IMR-90 (cell line): ENCODE data around the gene MTMR1. TPM values are rescaled to one million over a fixed set of nuclear protein-coding genes. Genes with fewer than 3 reads are reported as not detected.

Experiments
- ATAC-seq: fragments of 200-7000 bp; cut with Tn5 transposase; 2 replicates; pipeline ENCODE4 v1.9.1; 2020; ENCODE audit warnings: low read depth, mild to moderate bottlenecking, moderate library complexity
- BruUV-seq: library from RNA; stranded (reverse); fragments of 400-500 nt; replicated peaks from 2 replicates; lab custom pipeline; 2021; lab: Mats Ljungman, UMichigan
- CTCF ChIA-PET: fragments of 300-600 bp; formaldehyde crosslinking; extraction: SDS; loops from one replicate; lab custom pipeline; 2021; ENCODE audit warnings: antibody characterized with exemption; lab: Yijun Ruan, JAX
- POLR2A ChIA-PET: fragments of 300-600 bp; sonication (Branson Sonifier 250); formaldehyde crosslinking; loops from one replicate; lab custom pipeline; 2022; ENCODE audit warnings: antibody characterized with exemption; ENCODE audit not compliant: unreplicated experiment; lab: Charles Lee
- DNase-seq: peaks from one replicate; pipeline ENCODE4 v3.0.0; 2013
- H2AFZ ChIP-seq: replicated peaks from 2 replicates; pipeline ENCODE3; 2013; ENCODE audit warnings: low read length, mild to moderate bottlenecking; ENCODE audit not compliant: poor library complexity
- H2AK5ac ChIP-seq: 2 replicates; pipeline ENCODE4 v1.6.1; 2013; ENCODE audit warnings: low read depth, low read length, inconsistent platforms
- H2AK9ac ChIP-seq: replicated peaks from 2 replicates; pipeline ENCODE3; 2013; ENCODE audit warnings: mild to moderate bottlenecking, low read depth, low read length, moderate library complexity; ENCODE audit not compliant: poor library complexity
- H2BK120ac ChIP-seq: 2 replicates; pipeline ENCODE4 v1.6.1; 2013; ENCODE audit warnings: low read depth, low read length, inconsistent platforms
- H2BK15ac ChIP-seq: 3 replicates; pipeline ENCODE4 v1.6.1; 2013; ENCODE audit warnings: low read depth, low read length, inconsistent platforms
- H2BK20ac ChIP-seq: 2 replicates; pipeline ENCODE4 v1.6.1; 2013; ENCODE audit warnings: low read depth, mild to moderate bottlenecking, inconsistent platforms, low read length, moderate library complexity
- H2BK5ac ChIP-seq: 2 replicates; pipeline ENCODE4 v1.6.1; 2013; ENCODE audit warnings: mild to moderate bottlenecking, low read depth, low read length, inconsistent platforms; ENCODE audit not compliant: poor library complexity, severe bottlenecking
- H3K14ac ChIP-seq: replicated peaks from 2 replicates; pipeline ENCODE4 v1.6.1; 2013; ENCODE audit warnings: low read depth, low read length, inconsistent platforms
- H3K18ac ChIP-seq: 2 replicates; pipeline ENCODE4 v1.6.1; 2013; ENCODE audit warnings: low read depth, low read length, control low read depth
- H3K23ac ChIP-seq: 2 replicates; pipeline ENCODE4 v1.6.1; 2013; ENCODE audit warnings: low read depth, low read length, inconsistent platforms
- H3K27ac ChIP-seq: 2 replicates; pipeline ENCODE4 v1.5.1; 2013; ENCODE audit warnings: mild to moderate bottlenecking, control low read depth, low read length; ENCODE audit not compliant: insufficient read depth
- H3K27me3 ChIP-seq: 2 replicates; pipeline ENCODE4 v1.6.1; 2013; ENCODE audit warnings: low read length; ENCODE audit not compliant: control insufficient read depth, insufficient read depth
- H3K36me3 ChIP-seq: 2 replicates; pipeline ENCODE4 v1.6.1; 2013; ENCODE audit warnings: low read length, mixed read lengths; ENCODE audit not compliant: control insufficient read depth, insufficient read depth
- H3K4ac ChIP-seq: 2 replicates; pipeline ENCODE4 v1.6.1; 2013; ENCODE audit warnings: low read depth, low read length, inconsistent platforms
- H3K4me1 ChIP-seq: 2 replicates; pipeline ENCODE4 v1.6.1; 2013; ENCODE audit warnings: low read length, mixed read lengths; ENCODE audit not compliant: control insufficient read depth, insufficient read depth
- H3K4me2 ChIP-seq: 2 replicates; pipeline ENCODE4 v1.6.1; 2013; ENCODE audit warnings: low read depth, mild to moderate bottlenecking, control low read depth, low read length, moderate library complexity
- H3K4me3 ChIP-seq: 2 replicates; pipeline ENCODE4 v1.5.1; 2013; ENCODE audit warnings: low read depth, mild to moderate bottlenecking, control low read depth, low read length, moderate library complexity; ENCODE audit not compliant: insufficient read depth
- H3K56ac ChIP-seq: 2 replicates; pipeline ENCODE4 v1.6.1; 2013; ENCODE audit warnings: low read length, inconsistent platforms; ENCODE audit not compliant: insufficient read depth; ENCODE audit errors: extremely low read depth
- H3K79me1 ChIP-seq, 2 experiments: 2 replicates each; pipeline ENCODE4 v1.6.1; 2013; ENCODE audit warnings: low read length in 2 of 2, inconsistent platforms in 1 of 2, low read depth in 1 of 2
- H3K9ac ChIP-seq: 2 replicates; pipeline ENCODE4 v1.6.1; 2013; ENCODE audit warnings: low read depth, low read length, control low read depth
- H3K9me1 ChIP-seq: 2 replicates; pipeline ENCODE4 v1.6.1; 2013; ENCODE audit warnings: low read length, inconsistent platforms; ENCODE audit not compliant: insufficient read depth
- H3K9me3 ChIP-seq: 2 replicates; pipeline ENCODE4 v1.6.1; 2013; ENCODE audit warnings: low read length; ENCODE audit not compliant: control insufficient read depth, insufficient read depth
- H4K20me1 ChIP-seq: 2 replicates; pipeline ENCODE4 v1.6.1; 2013; ENCODE audit warnings: low read length, inconsistent platforms; ENCODE audit not compliant: insufficient read depth
- H4K5ac ChIP-seq: 2 replicates; pipeline ENCODE4 v1.6.1; 2013; ENCODE audit warnings: mild to moderate bottlenecking, low read depth, low read length, control low read depth
- H4K8ac ChIP-seq, 2 experiments: 2 replicates each; pipeline ENCODE4 v1.6.1; 2013; ENCODE audit warnings: low read depth in 2 of 2, low read length in 2 of 2, control low read depth in 1 of 2, inconsistent platforms in 1 of 2
- H4K91ac ChIP-seq: 2 replicates; pipeline ENCODE4 v1.6.1; 2013; ENCODE audit warnings: low read depth, low read length, inconsistent platforms; ENCODE audit not compliant: insufficient read depth
- BHLHE40 ChIP-seq: fragments of 150-350 bp; IDR thresholded peaks from 2 replicates; pipeline ENCODE4 v1.6.1; 2016; ENCODE audit warnings: mild to moderate bottlenecking, low read depth, low read length
- CEBPB ChIP-seq: IDR thresholded peaks from 2 replicates; pipeline ENCODE4 v1.6.1; 2012; ENCODE audit warnings: low read depth, low read length, improper control_type of control experiment
- CHD1 ChIP-seq: IDR thresholded peaks from 2 replicates; pipeline ENCODE4 v1.6.1; 2012; ENCODE audit warnings: low read depth, low read length, improper control_type of control experiment
- CTCF ChIP-seq: conservative IDR thresholded peaks from 2 replicates; pipeline ENCODE4 v1.5.1; 2012; ENCODE audit warnings: mild to moderate bottlenecking, low read depth, low read length, improper control_type of control experiment
- ELK1 ChIP-seq: fragments of 150-350 bp; IDR thresholded peaks from 2 replicates; pipeline ENCODE4 v1.6.1; 2016; ENCODE audit warnings: low read depth, mild to moderate bottlenecking, low read length, moderate library complexity, borderline replicate concordance
- FOS ChIP-seq: fragments of 150-350 bp; IDR thresholded peaks from 2 replicates; pipeline ENCODE4 v1.6.1; 2016; ENCODE audit warnings: low read depth, low read length
- MAFK ChIP-seq: IDR thresholded peaks from 2 replicates; pipeline ENCODE4 v1.6.1; 2012; ENCODE audit warnings: low read depth, low read length, improper control_type of control experiment
- MAZ ChIP-seq: IDR thresholded peaks from 2 replicates; pipeline ENCODE4 v1.6.1; 2012; ENCODE audit warnings: low read depth, mild to moderate bottlenecking, low read length, improper control_type of control experiment, moderate library complexity, borderline replicate concordance
- MXI1 ChIP-seq: IDR thresholded peaks from 2 replicates; pipeline ENCODE4 v1.6.1; 2012; ENCODE audit warnings: low read depth, mild to moderate bottlenecking, low read length, moderate library complexity, borderline replicate concordance
- NFE2L2 ChIP-seq: fragments of 150-350 bp; IDR thresholded peaks from 2 replicates; pipeline ENCODE4 v1.6.1; 2016; ENCODE audit warnings: low read depth, mild to moderate bottlenecking, low read length
- POLR2A ChIP-seq: IDR thresholded peaks from 2 replicates; pipeline ENCODE4 v1.6.1; 2012; ENCODE audit warnings: mild to moderate bottlenecking, low read depth, low read length
- RAD21 ChIP-seq: IDR thresholded peaks from 2 replicates; pipeline ENCODE4 v1.6.1; 2012; ENCODE audit warnings: low read length, improper control_type of control experiment
- RCOR1 ChIP-seq: IDR thresholded peaks from 2 replicates; pipeline ENCODE4 v1.6.1; 2012; ENCODE audit warnings: mild to moderate bottlenecking, low read length, improper control_type of control experiment; ENCODE audit not compliant: insufficient replicate concordance
- RFX5 ChIP-seq: IDR thresholded peaks from 2 replicates; pipeline ENCODE4 v1.8.0; 2012; ENCODE audit warnings: low read depth, mild to moderate bottlenecking, low read length, moderate library complexity
- SMC3 ChIP-seq: fragments of 150-350 bp; IDR thresholded peaks from 2 replicates; pipeline ENCODE4 v1.6.1; 2016; ENCODE audit warnings: low read depth, mild to moderate bottlenecking, antibody characterized with exemption, low read length, moderate library complexity
- USF2 ChIP-seq: fragments of 150-350 bp; IDR thresholded peaks from 2 replicates; pipeline ENCODE4 v1.6.1; 2017; ENCODE audit warnings: mild to moderate bottlenecking, antibody characterized with exemption, low read length, low read depth
- WGBS, 2 experiments: methylation state at CpG; one replicate each; pipeline versions ENCODE4 v1.1.5 to v1.1.7; 2013; ENCODE audit warnings: missing lambda C conversion rate in 2 of 2; ENCODE audit not compliant: insufficient read length in 1 of 2; ENCODE audit errors: extremely low coverage in 2 of 2; 5-methylcytosine and 5-hydroxymethylcytosine counted together
- dilution Hi-C: fragments of 300-500 bp; cut with HindIII; formaldehyde crosslinking; loops from one replicate; pipeline ENCODE4 v1.14.3; 2018; ENCODE audit warnings: low sequenced_read_pairs; ENCODE audit not compliant: unreplicated experiment
- in situ Hi-C: fragments of 300-500 bp; cut with MboI; formaldehyde crosslinking; loops from 3 replicates; pipeline ENCODE4 v1.14.3; 2019; ENCODE audit warnings: low sequenced_read_pairs, inconsistent platforms, mixed read lengths
- intact Hi-C: fragments of 100-400 bp; cut with micrococcal nuclease; formaldehyde crosslinking; loops from 2 replicates; pipeline ENCODE4 v1.10.0; 2022
- polyA plus RNA-seq, 3 experiments: library from polyadenylated mRNA; depleted of rRNA; stranded (reverse); fragments of >200 nt; gene quantifications; 2 replicates each; pipeline ENCODE4 v1.2.3, GENCODE V29; 2012; ENCODE audit warnings: low replicate concordance in 1 of 3
- total RNA-seq: library from RNA; depleted of rRNA; stranded (reverse); fragments of >200 nt; gene quantifications from 2 replicates; pipeline ENCODE4 v1.2.3, GENCODE V29; 2012

MTMR1 gene
- total and polyA plus RNA-seq, 2 of the 4 experiments (the other 2 are of a cell fraction): 19.0 to 28.8 TPM

- H3K18ac ChIP-seq: no peak overlapping the region
- H3K27me3 ChIP-seq: no peaks in the 10 kb centered on the region
- CTCF ChIA-PET: interaction anchor here (0.6 kb wide), 1 partner anchor 18 kb away, joined by 6 read pairs; no protein-coding TSS in a partner anchor
- in situ Hi-C loops: loop anchor here (25.0 kb wide), 1 partner anchor 1218 kb away; the partner anchor contains the start of gene IDS
- H2BK15ac ChIP-seq: no peak overlapping the region
- H2BK120ac ChIP-seq: no peak overlapping the region
- WGBS, 2 experiments: no CpG with 5 or more reads among the region's 5 CpGs
- no peak overlapping the region for H2AK5ac ChIP-seq
- no peak overlapping the region for H3K9ac ChIP-seq
- dilution Hi-C loops: no loop called here
- H2BK20ac ChIP-seq: no peak overlapping the region
- H3K36me3 ChIP-seq: peaks cover 17% of the 10 kb centered on the region
- peaks cover 3% of the 10 kb centered on the region; the same call in 1 of the 2 replicates for H4K20me1 ChIP-seq
- H2BK5ac ChIP-seq: no peak overlapping the region
- no peak overlapping the region for H4K91ac ChIP-seq
- H2AK9ac ChIP-seq: no peak overlapping the region
- no TSS peak for BruUV-seq
- POLR2A ChIA-PET: interaction anchor here (0.6 kb wide), 1 partner anchor 180 kb away, joined by 6 read pairs; no protein-coding TSS in a partner anchor
- H3K23ac ChIP-seq: no peak overlapping the region
- no peak overlapping the region for H3K27ac ChIP-seq
- no peak for TF ChIP-seq MAFK
- no peak for TF ChIP-seq CHD1
- no peak for TF ChIP-seq USF2
- TF ChIP-seq RCOR1: no peak
- TF ChIP-seq MXI1: no peak
- TF ChIP-seq BHLHE40: no peak
- no peak for TF ChIP-seq CTCF
- TF ChIP-seq FOS: no peak
- TF ChIP-seq POLR2A: no peak
- no peak for TF ChIP-seq RAD21
- TF ChIP-seq RFX5: no peak
- no peak for TF ChIP-seq NFE2L2
- TF ChIP-seq SMC3: no peak
- no peak for TF ChIP-seq CEBPB
- no peak for TF ChIP-seq ELK1
- no peak for TF ChIP-seq MAZ
- DNase-seq (no peak), ATAC-seq (no peak)
- no peak overlapping the region for H3K56ac ChIP-seq
- H2AFZ ChIP-seq: no peak overlapping the region
- no peak overlapping the region for H3K4me2 ChIP-seq
- H3K79me1 ChIP-seq: peaks cover 9 to 12% of the 10 kb centered on the region in 2 experiments; a peak in 3 of 4 replicates
- H3K9me3 ChIP-seq: no peaks in the 10 kb centered on the region
- no peak overlapping the region for H3K4ac ChIP-seq
- H3K14ac ChIP-seq: no peak overlapping the region
- peaks cover 8% of the 10 kb centered on the region; the same call in 1 of the 2 replicates for H3K9me1 ChIP-seq
- H4K8ac ChIP-seq: no peak overlapping the region
- no peak overlapping the region for H4K5ac ChIP-seq
- H3K4me1 ChIP-seq: no peaks in the 10 kb centered on the region; the same call in 1 of the 2 replicates
- intact Hi-C loops: no loop called here
- no peak overlapping the region for H3K4me3 ChIP-seq
These were observed 36.8 kb downstream of the MTMR1 start for GRCh38 chrX:150729956-150730355.
